ENCODE data around the gene CHCHD6.

The CHCHD6 gene

GRCh38 chr3:126746395-126747177, 42.5 kb downstream of the CHCHD6 start:
- DNase-seq, result no peak

GRCh38 chr3:126747768-126748167, 43.7 kb downstream of the CHCHD6 start:
- no peak for DNase-seq

GRCh38 chr3:126748701-126749546, 44.9 kb downstream of the CHCHD6 start:
- DNase-seq, result no peak

GRCh38 chr3:126749547-126749875, 45.5 kb downstream of the CHCHD6 start:
- DNase-seq, result no peak

- no peak for DNase-seq
Observed at GRCh38 chr3:126749931-126750755, 46.1 kb downstream of the CHCHD6 start.

- DNase-seq, result no peak
Observed at GRCh38 chr3:126750756-126751121, 46.7 kb downstream of the CHCHD6 start.

- no peak for DNase-seq
Observed at GRCh38 chr3:126751611-126752302, 47.7 kb downstream of the CHCHD6 start.

GRCh38 chr3:126752303-126753190, 48.5 kb downstream of the CHCHD6 start:
- DNase-seq, result no peak

GRCh38 chr3:126753191-126754160, 49.4 kb downstream of the CHCHD6 start:
- DNase-seq, result no peak

- DNase-seq, result no peak
Observed at GRCh38 chr3:126755866-126756265, 51.8 kb downstream of the CHCHD6 start.

GRCh38 chr3:126758026-126758425, 54.0 kb downstream of the CHCHD6 start:
- no peak for DNase-seq

- DNase-seq, result no peak
Observed at GRCh38 chr3:126758882-126759281, 54.8 kb downstream of the CHCHD6 start.

- DNase-seq, result no peak
Observed at GRCh38 chr3:126760541-126760940, 56.5 kb downstream of the CHCHD6 start.

GRCh38 chr3:126763035-126763434, 59.0 kb downstream of the CHCHD6 start:
- no peak for DNase-seq

- DNase-seq, result no peak
Observed at GRCh38 chr3:126765187-126766069, 61.4 kb downstream of the CHCHD6 start.

GRCh38 chr3:126766653-126767052, 62.6 kb downstream of the CHCHD6 start:
- no peak for DNase-seq

GRCh38 chr3:126768903-126769302, 64.9 kb downstream of the CHCHD6 start:
- no peak for DNase-seq

GRCh38 chr3:126770096-126770495, 66.1 kb downstream of the CHCHD6 start:
- DNase-seq, result no peak

- DNase-seq, result no peak
Observed at GRCh38 chr3:126773167-126773566, 69.1 kb downstream of the CHCHD6 start.
